HG03442 (cell line): ENCODE results near the gene E2F6.
"Not testable (repeated sequence)": the region's sequence is repeated elsewhere in the genome, so short reads cannot be mapped to it uniquely, and the experiment has no call there.

Source experiments
- ATAC-seq: cut with Tn5 transposase; IDR thresholded peaks from one replicate; pipeline ENCODE4 v1.9.1; 2021; ENCODE audit warnings: mild to moderate bottlenecking, moderate library complexity; ENCODE audit not compliant: unreplicated experiment

Gene E2F6

GRCh38 chr2:11416931-11417330, 49.0 kb downstream of the E2F6 start:
- no peak for ATAC-seq

GRCh38 chr2:11416186-11416585, 49.8 kb downstream of the E2F6 start:
- ATAC-seq = no peak

- no peak for ATAC-seq
Observed at GRCh38 chr2:11414372-11415124, 51.4 kb downstream of the E2F6 start.

- ATAC-seq = no peak
Observed at GRCh38 chr2:11412449-11412810, 53.5 kb downstream of the E2F6 start.

- no peak for ATAC-seq
Observed at GRCh38 chr2:11411768-11412448, 54.1 kb downstream of the E2F6 start.

- ATAC-seq = no peak
Observed at GRCh38 chr2:11411244-11411643, 54.7 kb downstream of the E2F6 start.

GRCh38 chr2:11410101-11410500, 55.9 kb downstream of the E2F6 start:
- no peak for ATAC-seq

GRCh38 chr2:11409572-11409959, 56.4 kb downstream of the E2F6 start:
- no peak for ATAC-seq

- no peak for ATAC-seq
Observed at GRCh38 chr2:11408959-11409571, 56.9 kb downstream of the E2F6 start.

GRCh38 chr2:11407413-11407812, 58.5 kb downstream of the E2F6 start:
- ATAC-seq = no peak

- no peak for ATAC-seq
Observed at GRCh38 chr2:11406958-11407381, 59.0 kb downstream of the E2F6 start.

GRCh38 chr2:11406267-11406957, 59.5 kb downstream of the E2F6 start:
- ATAC-seq = no peak

GRCh38 chr2:11405599-11406266, 60.2 kb downstream of the E2F6 start:
- ATAC-seq = no peak

GRCh38 chr2:11405074-11405406, 60.9 kb downstream of the E2F6 start:
- ATAC-seq = not testable (repeated sequence)

GRCh38 chr2:11404376-11405073, 61.4 kb downstream of the E2F6 start:
- ATAC-seq = no peak

GRCh38 chr2:11402436-11402835, 63.5 kb downstream of the E2F6 start:
- ATAC-seq = no peak

GRCh38 chr2:11399438-11399762, 66.6 kb downstream of the E2F6 start:
- no peak for ATAC-seq

GRCh38 chr2:11398750-11399437, 67.1 kb downstream of the E2F6 start:
- ATAC-seq = no peak

- no peak for ATAC-seq
Observed at GRCh38 chr2:11397513-11397912, 68.4 kb downstream of the E2F6 start.
